Uterus (tissue), 2 donors: Measurements from ENCODE around the gene DBP.

Experiments used
- CTCF ChIP-seq, 4 experiments: fragments of 200-600 bp in 2 of 4; fragments of 450-650 bp in 2 of 4; sonication (generic) in 2 of 4; IDR thresholded peaks; one replicate each; pipeline ENCODE4 v1.5.1; 2016 to 2019; ENCODE audit warnings: antibody characterized with exemption in 4 of 4, mild to moderate bottlenecking in 2 of 4, moderate library complexity in 1 of 4
- POLR2A ChIP-seq, 2 donors: fragments of 450-650 bp; IDR thresholded peaks; one replicate each; pipeline ENCODE4 v1.6.1; 2016; ENCODE audit warnings: antibody characterized with exemption in 2 of 2, mild to moderate bottlenecking in 1 of 2, moderate library complexity in 1 of 2

GRCh38 chr19:48683349-48683748, 46.2 kb upstream of the DBP start:
- TF ChIP-seq CTCF (IDR thresholded peaks at IDR 0.05) (no peak), POLR2A (IDR thresholded peaks at IDR 0.05) (no peak)
